ENCODE results near the gene SETD6.

Gene SETD6

GRCh38 chr16:58507963-58508670 lies 7.2 kb upstream of the SETD6 start:
- Histone ChIP-seq H3K27ac (no peak overlapping the region), H3K36me3 (no peaks in the 10 kb centered on the region), H3K4me3 (ENCODE audit: low read depth in 1 of 2, low read length in 1 of 2) (no peak overlapping the region), H3K27me3 (peaks cover 14% of the 10 kb centered on the region), H3K4me1 (ENCODE audit: control insufficient read depth in 1 of 2, insufficient read depth in 1 of 2, low read depth in 1 of 2, low read length in 1 of 2) (no peaks in the 10 kb centered on the region), H3K9me3 (no peaks in the 10 kb centered on the region)
- no peak for TF ChIP-seq CTCF (IDR thresholded peaks at IDR 0.05)

GRCh38 chr16:58508671-58509251 lies 6.6 kb upstream of the SETD6 start:
- Histone ChIP-seq H3K36me3 (no peaks in the 10 kb centered on the region), H3K27ac (no peak overlapping the region), H3K9me3 (no peaks in the 10 kb centered on the region), H3K27me3 (peaks cover 7% of the 10 kb centered on the region), H3K4me3 (ENCODE audit: low read depth in 1 of 2, low read length in 1 of 2) (no peak overlapping the region), H3K4me1 (ENCODE audit: control insufficient read depth in 1 of 2, insufficient read depth in 1 of 2, low read depth in 1 of 2, low read length in 1 of 2) (no peaks in the 10 kb centered on the region)
- no peak for TF ChIP-seq CTCF (IDR thresholded peaks at IDR 0.05)

DNA sequence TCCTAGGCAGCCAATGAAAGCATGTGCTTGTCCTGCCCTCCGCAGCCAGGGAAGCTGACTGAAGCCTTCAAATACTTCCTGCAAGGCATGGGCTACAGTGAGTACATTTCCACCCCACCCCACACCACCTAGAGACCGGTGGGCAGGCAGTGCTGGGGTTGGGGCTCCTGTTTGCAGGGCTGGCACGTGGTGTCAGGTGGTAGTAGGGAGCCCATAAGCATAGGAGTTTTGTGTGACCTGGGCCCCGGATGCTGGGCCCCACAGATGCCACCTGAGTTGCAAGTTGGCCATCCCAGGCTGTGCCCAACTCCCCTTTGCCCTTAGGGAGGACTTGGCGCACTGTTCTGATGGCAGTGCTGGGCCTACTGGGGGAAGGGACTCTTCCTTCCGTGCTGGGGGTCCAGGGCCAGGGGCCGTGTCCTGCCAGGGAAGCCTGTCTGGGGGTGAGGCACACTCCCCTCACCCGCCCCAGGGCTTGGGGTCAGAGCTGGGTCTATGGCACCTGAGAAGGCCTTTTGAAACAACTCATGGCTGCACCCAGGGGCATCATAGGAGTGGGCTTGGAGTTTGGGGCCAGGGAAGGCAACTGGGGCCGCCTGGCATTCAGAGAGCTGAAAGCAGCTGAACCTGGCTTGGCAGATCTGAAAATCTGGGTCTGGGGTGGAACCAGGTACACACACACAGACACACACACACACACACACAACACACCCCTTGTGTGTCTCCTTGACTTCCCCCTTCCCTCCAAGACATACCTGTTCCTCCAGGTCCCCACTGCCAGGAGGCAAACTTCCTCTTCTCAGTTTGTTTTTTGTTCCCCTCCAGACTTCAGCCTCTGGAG lies 5.8 kb upstream of the SETD6 start:
- Histone ChIP-seq H3K4me1 (ENCODE audit: control insufficient read depth in 1 of 2, insufficient read depth in 1 of 2, low read depth in 1 of 2, low read length in 1 of 2) (no peaks in the 10 kb centered on the region), H3K27me3 (peaks cover under 1% of the 10 kb centered on the region), H3K4me3 (ENCODE audit: low read depth in 1 of 2, low read length in 1 of 2) (no peak overlapping the region), H3K9me3 (no peaks in the 10 kb centered on the region), H3K27ac (no peak overlapping the region), H3K36me3 (no peaks in the 10 kb centered on the region)
- no peak for TF ChIP-seq CTCF (IDR thresholded peaks at IDR 0.05)

- no peaks in the 10 kb centered on the region for H3K27me3 ChIP-seq
- no peaks in the 10 kb centered on the region for H3K36me3 ChIP-seq
- peaks cover 6 to 7% of the 10 kb centered on the region in 2 experiments for H3K4me1 ChIP-seq (ENCODE audit: control insufficient read depth in 1 of 2, insufficient read depth in 1 of 2, low read depth in 1 of 2, low read length in 1 of 2)
- H3K9me3 ChIP-seq, result no peaks in the 10 kb centered on the region
- no peak overlapping the region for H3K4me3 ChIP-seq (ENCODE audit: low read depth in 1 of 2, low read length in 1 of 2)
- TF ChIP-seq CTCF (IDR thresholded peaks at IDR 0.05), result no peak
- no peak overlapping the region for H3K27ac ChIP-seq
Observed at GRCh38 chr16:58510097-58510775, 5.1 kb upstream of the SETD6 start.

DNA sequence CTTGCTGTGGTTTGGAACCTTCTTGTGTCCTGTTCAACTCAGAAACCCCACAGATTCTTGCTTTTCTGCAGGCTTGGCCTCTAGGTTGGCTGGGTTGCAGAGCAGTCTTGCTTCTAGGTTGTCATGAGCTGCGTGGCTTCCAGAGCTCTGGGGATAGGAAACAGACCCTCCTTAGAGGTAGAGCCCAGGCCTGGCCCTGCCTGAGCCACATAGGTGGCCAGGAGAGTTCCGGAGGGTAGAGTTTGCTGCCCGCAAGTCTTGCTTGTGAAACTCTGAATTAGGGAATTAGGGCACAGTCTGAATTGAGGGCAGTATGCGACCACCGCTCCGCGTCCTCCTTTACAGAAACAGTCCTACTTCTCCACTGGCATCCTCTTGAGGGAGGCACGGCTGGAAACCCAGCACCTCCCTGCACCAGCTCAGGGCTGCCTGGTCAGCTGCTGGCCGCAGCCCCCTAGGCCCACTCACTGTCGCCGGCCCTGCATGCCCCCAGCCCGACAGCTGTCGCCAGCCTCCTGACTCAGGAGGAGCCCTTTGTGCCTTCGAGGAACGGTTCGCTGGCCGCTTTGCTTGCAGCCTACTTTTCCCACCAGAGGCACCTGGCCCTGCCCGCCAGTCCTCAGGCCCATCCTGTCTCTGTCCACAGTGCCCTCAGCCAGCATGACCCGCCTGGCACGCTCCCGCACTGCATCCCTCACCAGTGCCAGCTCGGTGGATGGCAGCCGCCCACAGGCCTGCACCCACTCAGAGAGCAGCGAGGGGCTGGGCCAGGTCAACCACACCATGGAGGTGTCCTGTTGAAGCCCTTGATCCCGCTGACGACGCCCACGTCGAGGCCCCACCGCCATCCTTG lies 4.3 kb upstream of the SETD6 start:
- no peaks in the 10 kb centered on the region for H3K36me3 ChIP-seq
- TF ChIP-seq CTCF (IDR thresholded peaks at IDR 0.05), result no peak
- no peaks in the 10 kb centered on the region for H3K9me3 ChIP-seq
- H3K27me3 ChIP-seq, result no peaks in the 10 kb centered on the region
- H3K4me1 ChIP-seq (ENCODE audit: control insufficient read depth in 1 of 2, insufficient read depth in 1 of 2, low read depth in 1 of 2, low read length in 1 of 2), result peaks cover 10 to 13% of the 10 kb centered on the region in 2 experiments
- H3K27ac ChIP-seq, result no peak overlapping the region
- H3K4me3 ChIP-seq (ENCODE audit: low read depth in 1 of 2, low read length in 1 of 2), result no peak overlapping the region

Data from neutrophil (primary cell).